K562 (cell line): ENCODE data around the gene PRDM16. TPM values are rescaled to one million over a fixed set of nuclear protein-coding genes. Genes with fewer than 3 reads are reported as not detected.

ENCODE experiments used
- ATAC-seq: fragments of 200-7000 bp; cut with Tn5 transposase; 3 replicates; pipeline ENCODE4 v1.9.1; 2020; ENCODE audit warnings: moderate library complexity
- BruUV-seq: library from RNA; stranded (reverse); fragments of 400-500 nt; replicated peaks from 2 replicates; lab custom pipeline; 2021; lab: Mats Ljungman, UMichigan
- CTCF ChIA-PET: fragments of 300-600 bp; formaldehyde crosslinking; extraction: SDS; loops from one replicate; lab custom pipeline; 2021; ENCODE audit warnings: low intra/inter-chr PET ratio; lab: Yijun Ruan, JAX
- POLR2A ChIA-PET: fragments of 300-600, 350-650 bp; sonication (Branson Sonifier 250); formaldehyde crosslinking; extraction: SDS; loops from one replicate; lab custom pipeline; 2021; ENCODE audit warnings: antibody characterized with exemption, inconsistent platforms; lab: Yijun Ruan, JAX
- DNase-seq, 4 experiments: peaks; one replicate each; pipeline versions ENCODE4 v3.0.0 to v3.0.0-alpha.2; 2011 to 2018; ENCODE audit warnings: low spot score in 3 of 4, mixed read lengths in 3 of 4; ENCODE audit errors: extremely low read depth in 1 of 4
- FAIRE-seq: peaks from 2 replicates; lab custom pipeline; 2011; peaks lifted over from hg19 to GRCh38; lab: Jason Lieb, UNC
- H2AFZ ChIP-seq: 2 replicates; pipeline ENCODE4 v1.6.0; 2011; ENCODE audit warnings: low read depth, low read length, control low read depth, inconsistent platforms
- H3K27ac ChIP-seq: fragments of 200-600 bp; 3 replicates; pipeline ENCODE4 v1.8.0; 2011; ENCODE audit warnings: low read depth, mild to moderate bottlenecking, control low read depth, inconsistent platforms, low read length, moderate library complexity, mixed read lengths; ENCODE audit errors: extremely low read depth
- H3K27me3 ChIP-seq, 2 experiments: fragments of 300-600 bp in 1 of 2; 2 replicates in 1 of 2; 3 replicates in 1 of 2; pipeline versions ENCODE4 v1.6.0 to v1.8.0; 2011; ENCODE audit warnings: inconsistent platforms in 2 of 2, low read length in 2 of 2, mild to moderate bottlenecking in 1 of 2, mixed read lengths in 1 of 2, moderate library complexity in 1 of 2; ENCODE audit not compliant: control insufficient read depth in 2 of 2, insufficient read depth in 2 of 2
- H3K36me3 ChIP-seq: fragments of 300-600 bp; 3 replicates; pipeline ENCODE4 v1.8.0; 2011; ENCODE audit warnings: mild to moderate bottlenecking, low read length, inconsistent platforms; ENCODE audit not compliant: control insufficient read depth, insufficient read depth
- H3K4me1 ChIP-seq, 2 experiments: fragments of 200-600 bp in 1 of 2; replicated peaks in 1 of 2; 2 replicates in 1 of 2; 3 replicates in 1 of 2; pipeline versions ENCODE4 v1.5.1 to v1.8.0; 2011; ENCODE audit warnings: inconsistent platforms in 2 of 2, low read length in 2 of 2, mild to moderate bottlenecking in 1 of 2, mixed read lengths in 1 of 2, moderate library complexity in 1 of 2; ENCODE audit not compliant: control insufficient read depth in 2 of 2, insufficient read depth in 2 of 2
- H3K4me2 ChIP-seq: 2 replicates; pipeline ENCODE4 v1.6.1; 2011; ENCODE audit warnings: low read length, control low read depth, inconsistent platforms, mixed read lengths; ENCODE audit not compliant: insufficient read depth
- H3K4me3 ChIP-seq: fragments of 200-600 bp; sonication (generic), shearing (Covaris generic); 2 replicates; pipeline ENCODE4 v1.5.1; 2016; ENCODE audit warnings: control low read depth, inconsistent platforms
- H3K79me2 ChIP-seq: fragments of 200-600 bp; 3 replicates; pipeline ENCODE4 v1.8.0; 2011; ENCODE audit warnings: low read length, inconsistent platforms; ENCODE audit not compliant: control insufficient read depth, insufficient read depth
- H3K9ac ChIP-seq, 2 experiments: 2 replicates each; pipeline versions ENCODE4 v1.6.0 to v1.6.1; 2011; ENCODE audit warnings: low read depth in 2 of 2, low read length in 2 of 2, control low read depth in 1 of 2, inconsistent platforms in 1 of 2, mild to moderate bottlenecking in 1 of 2, mixed read lengths in 1 of 2; ENCODE audit not compliant: insufficient read depth in 1 of 2
- H3K9me1 ChIP-seq: one replicate; pipeline ENCODE4 v1.6.0; 2011; ENCODE audit warnings: inconsistent platforms, mild to moderate bottlenecking, low read length, moderate library complexity; ENCODE audit not compliant: control insufficient read depth, insufficient read depth
- H3K9me3 ChIP-seq: replicated peaks from 2 replicates; pipeline ENCODE4 v1.5.1; 2011; ENCODE audit warnings: low read depth, low read length, inconsistent platforms; ENCODE audit not compliant: control insufficient read depth, insufficient read depth
- H4K20me1 ChIP-seq: replicated peaks from 2 replicates; pipeline ENCODE4 v1.6.1; 2011; ENCODE audit warnings: low read length, inconsistent platforms, mixed read lengths; ENCODE audit not compliant: control insufficient read depth, insufficient read depth
- FOXK1 ChIP-seq: sonication (generic); formaldehyde crosslinking; IDR thresholded peaks from 2 replicates; pipeline ENCODE4 v1.8.0; 2022; ENCODE audit warnings: missing genetic modification reagents, mild to moderate bottlenecking, borderline replicate concordance
- GATA2 ChIP-seq: sonication (generic); formaldehyde crosslinking; IDR thresholded peaks from 2 replicates; pipeline ENCODE4 v1.4.0; 2020; ENCODE audit warnings: mild to moderate bottlenecking, missing genetic modification reagents
- LEF1 ChIP-seq: fragments of 450-650 bp; IDR thresholded peaks from 2 replicates; pipeline ENCODE4 v1.6.1; 2016; ENCODE audit warnings: mild to moderate bottlenecking
- NONO ChIP-seq, 2 experiments: fragments of 200-400 bp in 1 of 2; fragments of 450-650 bp in 1 of 2; formaldehyde crosslinking in 1 of 2; IDR thresholded peaks; 2 replicates each; pipeline ENCODE4 v1.6.1; 2017; ENCODE audit warnings: low read depth in 2 of 2, mild to moderate bottlenecking in 2 of 2, moderate library complexity in 2 of 2, low read length in 1 of 2
- POLR2AphosphoS5 ChIP-seq: IDR thresholded peaks from 2 replicates; pipeline ENCODE4 v1.6.1; 2011; ENCODE audit warnings: mild to moderate bottlenecking, low read depth, low read length, moderate library complexity; ENCODE audit not compliant: control insufficient read depth, insufficient read depth
- ZBTB2 ChIP-seq: fragments of 450-650 bp; IDR thresholded peaks from 2 replicates; pipeline ENCODE4 v1.6.1; 2016; ENCODE audit warnings: antibody characterized with exemption
- ZNF239 ChIP-seq: fragments of 250-450 bp; sonication (Bioruptor Pico); IDR thresholded peaks from 2 replicates; pipeline ENCODE4 v1.4.0; 2020; ENCODE audit warnings: mild to moderate bottlenecking
- ZNF263 ChIP-seq: sonication (generic); formaldehyde crosslinking; IDR thresholded peaks from 2 replicates; pipeline ENCODE4 v1.8.0; 2022; ENCODE audit warnings: mild to moderate bottlenecking, missing genetic modification reagents, borderline replicate concordance
- WGBS: fragments of 100-300 bp; shearing (Covaris generic); methylation state at CpG from one replicate; pipeline ENCODE4 v1.1.6; 2016; ENCODE audit warnings: low coverage, mixed read lengths; ENCODE audit not compliant: insufficient coverage; ENCODE audit errors: missing lambda C conversion rate; 5-methylcytosine and 5-hydroxymethylcytosine counted together
- in situ Hi-C: fragments of 300-500 bp; cut with MboI; formaldehyde crosslinking; loops from 4 replicates; pipeline ENCODE4 v1.15.0; 2018; ENCODE audit warnings: inconsistent platforms, mixed read lengths
- intact Hi-C: fragments of 100-400 bp; cut with micrococcal nuclease; formaldehyde crosslinking; loops from 2 replicates; pipeline ENCODE4 v1.14.2; 2022
- polyA plus RNA-seq, 8 experiments: library from polyadenylated mRNA; depleted of rRNA in 4 of 8; stranded (reverse) in 5 of 8; unstranded in 3 of 8; fragments of >200 nt; fragmentation: Nextera tagmentation in 2 of 8; fragmentation: Illumina TruSeq in 1 of 8; extraction: Ambion mirVana in 2 of 8; extraction: Trizol in 1 of 8; gene quantifications; 2 replicates each; pipeline versions ENCODE4 v1.2.1 to v1.2.3, GENCODE V29; 2011 to 2014; ENCODE audit warnings: inconsistent platforms in 1 of 8, missing spikeins in 1 of 8
- total RNA-seq, 7 experiments: library from RNA; depleted of rRNA in 6 of 7; stranded (reverse); fragments of >200 nt in 6 of 7; fragmentation: Illumina TruSeq in 2 of 7; extraction: Trizol in 2 of 7; gene quantifications; 2 replicates each; pipeline versions ENCODE4 v1.2.1 to v1.2.3, GENCODE V29; 2011 to 2021; ENCODE audit warnings: low replicate concordance in 1 of 7
- TF ChIP-seq, protein P1 (sequence below): sonication (generic); formaldehyde crosslinking; IDR thresholded peaks from 2 replicates; pipeline ENCODE4 v1.8.0; 2022; ENCODE audit warnings: mild to moderate bottlenecking, missing genetic modification reagents
- TF ChIP-seq, protein P2 (sequence below): fragments of 250-450 bp; sonication (Bioruptor Pico); IDR thresholded peaks from 2 replicates; pipeline ENCODE4 v1.5.0; 2020; ENCODE audit warnings: mild to moderate bottlenecking
- TF ChIP-seq, protein P3 (sequence below): IDR thresholded peaks from 2 replicates; pipeline ENCODE4 v1.6.1; 2011; ENCODE audit not compliant: insufficient read length; ENCODE audit errors: extremely low read depth

The PRDM16 gene
- total and polyA plus RNA-seq, 9 of the 15 experiments (the other 6 are each of a cell fraction or from before 2014, with no cell fraction given), result 0.10 to 0.27 TPM; not detected in 7

- FAIRE-seq (no peak), DNase-seq (no peak), ATAC-seq (no peak)
- CTCF ChIA-PET, result no interaction called here
- no TSS peak for BruUV-seq
- intact Hi-C loops, result no loop called here
- POLR2A ChIA-PET, result interaction anchor here (0.6 kb wide), 1 partner anchor 359 kb away, joined by 3 read pairs; no protein-coding TSS in a partner anchor
- no peaks in the 10 kb centered on the region for H3K79me2 ChIP-seq
- H3K4me3 ChIP-seq, result no peak overlapping the region
- no peaks in the 10 kb centered on the region for H3K9me3 ChIP-seq
- no peak overlapping the region for H2AFZ ChIP-seq
- H3K9me1 ChIP-seq, result no peaks in the 10 kb centered on the region
- H3K27ac ChIP-seq, result no peak overlapping the region
- peaks cover 0 to 23% of the 10 kb centered on the region in 2 experiments; a peak in 3 of 5 replicates for H3K27me3 ChIP-seq
- no peaks in the 10 kb centered on the region for H3K4me1 ChIP-seq
- WGBS, result 2% methylated on average over 18 of the region's 19 CpGs
- no peaks in the 10 kb centered on the region for H4K20me1 ChIP-seq
- no peak for TF ChIP-seq POLR2AphosphoS5
- TF ChIP-seq, all 486 proteins: peak for 0
- H3K4me2 ChIP-seq, result no peak overlapping the region
- in situ Hi-C loops, result no loop called here
- no peak overlapping the region; a peak in 1 of 4 replicates for H3K9ac ChIP-seq
- no peaks in the 10 kb centered on the region for H3K36me3 ChIP-seq
These were observed 30.3 kb upstream of the PRDM16 start for GRCh38 chr1:3038571-3039181.

GRCh38 chr1:3040004-3040403 is 29.0 kb upstream of the PRDM16 start:
- H2AFZ ChIP-seq, result no peak overlapping the region
- ATAC-seq (no peak), FAIRE-seq (no peak), DNase-seq (no peak)
- BruUV-seq, result no TSS peak
- H3K4me1 ChIP-seq, result no peaks in the 10 kb centered on the region
- no peak overlapping the region for H3K9ac ChIP-seq
- CTCF ChIA-PET, result no interaction called here
- in situ Hi-C loops, result no loop called here
- H3K27ac ChIP-seq, result no peak overlapping the region
- H3K4me3 ChIP-seq, result no peak overlapping the region
- no peaks in the 10 kb centered on the region for H4K20me1 ChIP-seq
- 0% methylated on average over 7 of the region's 7 CpGs for WGBS
- H3K9me1 ChIP-seq, result no peaks in the 10 kb centered on the region
- intact Hi-C loops, result no loop called here
- H3K9me3 ChIP-seq, result no peaks in the 10 kb centered on the region
- no peaks in the 10 kb centered on the region for H3K36me3 ChIP-seq
- peaks cover 0 to 23% of the 10 kb centered on the region in 2 experiments; a peak in 3 of 5 replicates for H3K27me3 ChIP-seq
- no peak overlapping the region for H3K4me2 ChIP-seq
- POLR2A ChIA-PET, result no interaction called here
- no peaks in the 10 kb centered on the region for H3K79me2 ChIP-seq
- TF ChIP-seq FOXK1 (CRISPR knock-in tag), result no peak
- TF ChIP-seq NONO (IDR thresholded peaks at IDR 0.05; ENCODE audit: low read depth in 2 of 2, low read length in 1 of 2), result no peak
- TF ChIP-seq, protein P1, sequence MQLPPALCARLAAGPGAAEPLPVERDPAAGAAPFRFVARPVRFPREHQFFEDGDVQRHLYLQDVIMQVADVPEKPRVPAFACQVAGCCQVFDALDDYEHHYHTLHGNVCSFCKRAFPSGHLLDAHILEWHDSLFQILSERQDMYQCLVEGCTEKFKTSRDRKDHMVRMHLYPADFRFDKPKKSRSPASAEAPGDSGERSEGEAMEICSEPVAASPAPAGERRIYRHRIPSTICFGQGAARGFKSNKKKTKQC (CRISPR knock-in tag), result no peak
- TF ChIP-seq, protein P2, sequence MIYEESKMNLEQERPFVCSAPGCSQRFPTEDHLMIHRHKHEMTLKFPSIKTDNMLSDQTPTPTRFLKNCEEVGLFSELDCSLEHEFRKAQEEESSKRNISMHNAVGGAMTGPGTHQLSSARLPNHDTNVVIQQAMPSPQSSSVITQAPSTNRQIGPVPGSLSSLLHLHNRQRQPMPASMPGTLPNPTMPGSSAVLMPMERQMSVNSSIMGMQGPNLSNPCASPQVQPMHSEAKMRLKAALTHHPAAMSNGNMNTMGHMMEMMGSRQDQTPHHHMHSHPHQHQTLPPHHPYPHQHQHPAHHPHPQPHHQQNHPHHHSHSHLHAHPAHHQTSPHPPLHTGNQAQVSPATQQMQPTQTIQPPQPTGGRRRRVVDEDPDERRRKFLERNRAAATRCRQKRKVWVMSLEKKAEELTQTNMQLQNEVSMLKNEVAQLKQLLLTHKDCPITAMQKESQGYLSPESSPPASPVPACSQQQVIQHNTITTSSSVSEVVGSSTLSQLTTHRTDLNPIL, result no peak
- no peak for TF ChIP-seq ZBTB2
- TF ChIP-seq, protein P3, sequence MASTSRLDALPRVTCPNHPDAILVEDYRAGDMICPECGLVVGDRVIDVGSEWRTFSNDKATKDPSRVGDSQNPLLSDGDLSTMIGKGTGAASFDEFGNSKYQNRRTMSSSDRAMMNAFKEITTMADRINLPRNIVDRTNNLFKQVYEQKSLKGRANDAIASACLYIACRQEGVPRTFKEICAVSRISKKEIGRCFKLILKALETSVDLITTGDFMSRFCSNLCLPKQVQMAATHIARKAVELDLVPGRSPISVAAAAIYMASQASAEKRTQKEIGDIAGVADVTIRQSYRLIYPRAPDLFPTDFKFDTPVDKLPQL, result no peak
- no peak for TF ChIP-seq ZNF239 (CRISPR knock-in tag)
- no peak for TF ChIP-seq GATA2 (CRISPR knock-in tag)
- TF ChIP-seq LEF1, result no peak
- TF ChIP-seq ZNF263 (CRISPR knock-in tag), result no peak
